H9 (cell line): ENCODE data around the gene NDUFV3. TPM values are rescaled to one million over a fixed set of nuclear protein-coding genes. Genes with fewer than 3 reads are reported as not detected.
A peak's percentile ranks its signal among the peaks of the same experiment; 100 is the strongest.

Experiments used
- DNase-seq: peaks from one replicate; pipeline ENCODE4 v3.0.0-alpha.2; 2017
- H2AFZ ChIP-seq: one replicate; pipeline ENCODE4 v1.6.1; 2013; ENCODE audit warnings: mild to moderate bottlenecking, low read length, control low read depth, moderate library complexity
- H2AK5ac ChIP-seq: 2 replicates; pipeline ENCODE4 v1.6.1; 2013; ENCODE audit warnings: low read length, control low read depth, mixed read lengths; ENCODE audit not compliant: insufficient read length
- H2BK120ac ChIP-seq: one replicate; pipeline ENCODE4 v1.6.1; 2013; ENCODE audit warnings: low read depth, mild to moderate bottlenecking, low read length, control low read depth, inconsistent platforms; ENCODE audit not compliant: poor library complexity, severe bottlenecking
- H2BK12ac ChIP-seq: 2 replicates; pipeline ENCODE4 v1.6.1; 2013; ENCODE audit warnings: low read length, control low read depth, mixed read lengths, low read depth; ENCODE audit not compliant: insufficient read length
- H2BK15ac ChIP-seq: 2 replicates; pipeline ENCODE4 v1.6.1; 2013; ENCODE audit warnings: low read depth, low read length, control low read depth
- H2BK20ac ChIP-seq: one replicate; pipeline ENCODE4 v1.6.1; 2013; ENCODE audit warnings: low read depth, mild to moderate bottlenecking, low read length, control low read depth, inconsistent platforms; ENCODE audit not compliant: poor library complexity, severe bottlenecking
- H2BK5ac ChIP-seq: 2 replicates; pipeline ENCODE4 v1.6.1; 2013; ENCODE audit warnings: low read length, control low read depth, mixed read lengths; ENCODE audit not compliant: insufficient read length
- H3K14ac ChIP-seq: 2 replicates; pipeline ENCODE4 v1.6.1; 2013; ENCODE audit warnings: low read length, control low read depth; ENCODE audit not compliant: insufficient read depth
- H3K18ac ChIP-seq: 2 replicates; pipeline ENCODE4 v1.6.1; 2013; ENCODE audit warnings: low read depth, mild to moderate bottlenecking, mixed read lengths, low read length, control low read depth; ENCODE audit not compliant: insufficient read length
- H3K23ac ChIP-seq: 2 replicates; pipeline ENCODE4 v1.6.1; 2013; ENCODE audit warnings: low read length, control low read depth, mixed read lengths, low read depth; ENCODE audit not compliant: insufficient read length
- H3K23me2 ChIP-seq: 2 replicates; pipeline ENCODE4 v1.6.1; 2013; ENCODE audit warnings: low read depth, mild to moderate bottlenecking, mixed read lengths, low read length, control low read depth; ENCODE audit not compliant: insufficient read length, poor library complexity, severe bottlenecking
- H3K27ac ChIP-seq: 2 replicates; pipeline ENCODE4 v1.5.1; 2013; ENCODE audit warnings: low read length, control low read depth, mixed read lengths, low read depth; ENCODE audit not compliant: insufficient read length
- H3K27me3 ChIP-seq: 2 replicates; pipeline ENCODE4 v1.6.1; 2013; ENCODE audit warnings: low read length, control low read depth, inconsistent platforms; ENCODE audit not compliant: insufficient read depth
- H3K4ac ChIP-seq: 2 replicates; pipeline ENCODE4 v1.6.1; 2013; ENCODE audit warnings: low read depth, mild to moderate bottlenecking, control low read depth, inconsistent platforms, low read length, moderate library complexity
- H3K4me1 ChIP-seq: 2 replicates; pipeline ENCODE4 v1.6.1; 2013; ENCODE audit warnings: low read length, control low read depth, inconsistent platforms; ENCODE audit not compliant: insufficient read depth
- H3K4me2 ChIP-seq: 2 replicates; pipeline ENCODE4 v1.6.1; 2013; ENCODE audit warnings: low read length, control low read depth, mixed read lengths; ENCODE audit not compliant: insufficient read length, insufficient read depth
- H3K56ac ChIP-seq: 2 replicates; pipeline ENCODE4 v1.6.1; 2013; ENCODE audit warnings: low read depth, mild to moderate bottlenecking, mixed read lengths, low read length, control low read depth; ENCODE audit not compliant: insufficient read length
- H3K79me1 ChIP-seq: 2 replicates; pipeline ENCODE4 v1.6.1; 2013; ENCODE audit warnings: low read depth, mild to moderate bottlenecking, moderate library complexity, low read length, control low read depth, inconsistent platforms; ENCODE audit not compliant: insufficient read depth, poor library complexity, severe bottlenecking
- H3K79me2 ChIP-seq: 2 replicates; pipeline ENCODE4 v1.6.1; 2013; ENCODE audit warnings: low read length, control low read depth, inconsistent platforms; ENCODE audit not compliant: insufficient read depth
- H3K9ac ChIP-seq: 2 replicates; pipeline ENCODE4 v1.6.1; 2013; ENCODE audit warnings: low read length, control low read depth, mixed read lengths; ENCODE audit not compliant: insufficient read length; ENCODE audit errors: extremely low read depth
- H3K9me3 ChIP-seq: one replicate; pipeline ENCODE4 v1.6.1; 2013; ENCODE audit warnings: low read depth, low read length, inconsistent platforms; ENCODE audit not compliant: control insufficient read depth
- H3T11ph ChIP-seq: one replicate; pipeline ENCODE4 v1.6.1; 2013; ENCODE audit warnings: mild to moderate bottlenecking, low read length, control low read depth, inconsistent platforms
- H4K20me1 ChIP-seq: one replicate; pipeline ENCODE4 v1.6.1; 2013; ENCODE audit not compliant: control insufficient read depth, insufficient read length, insufficient read depth
- H4K5ac ChIP-seq: 2 replicates; pipeline ENCODE4 v1.6.1; 2013; ENCODE audit warnings: low read depth, mild to moderate bottlenecking, mixed read lengths, low read length, control low read depth; ENCODE audit not compliant: insufficient read length
- H4K8ac ChIP-seq: replicated peaks from 2 replicates; pipeline ENCODE4 v1.6.1; 2013; ENCODE audit warnings: low read length, control low read depth, mixed read lengths, low read depth; ENCODE audit not compliant: insufficient read length
- H4K91ac ChIP-seq: 2 replicates; pipeline ENCODE4 v1.6.1; 2013; ENCODE audit warnings: low read depth, mild to moderate bottlenecking, moderate library complexity, mixed read lengths, low read length, control low read depth; ENCODE audit not compliant: insufficient read length
- H3K27ac Mint-ChIP-seq, 3 experiments: 2 replicates in 2 of 3; 3 replicates in 1 of 3; pipeline ENCODE4 v1.8.0; 2020 to 2021; ENCODE audit warnings: mixed read lengths in 3 of 3, mild to moderate bottlenecking in 1 of 3, moderate library complexity in 1 of 3
- H3K27me3 Mint-ChIP-seq: 2 replicates; pipeline ENCODE4 v1.8.0; 2021; ENCODE audit warnings: low read depth, mild to moderate bottlenecking, moderate library complexity, mixed read lengths
- H3K36me3 Mint-ChIP-seq, 3 experiments: 2 replicates in 2 of 3; 3 replicates in 1 of 3; pipeline ENCODE4 v1.8.0; 2020 to 2021; ENCODE audit warnings: low read depth in 3 of 3, mixed read lengths in 3 of 3; ENCODE audit not compliant: insufficient read depth in 1 of 3
- H3K4me1 Mint-ChIP-seq, 2 experiments: 2 replicates each; pipeline ENCODE4 v1.8.0; 2020; ENCODE audit warnings: mixed read lengths in 2 of 2
- H3K4me3 Mint-ChIP-seq, 2 experiments: 2 replicates in 1 of 2; 3 replicates in 1 of 2; pipeline ENCODE4 v1.8.0; 2020 to 2021; ENCODE audit warnings: mild to moderate bottlenecking in 2 of 2, mixed read lengths in 2 of 2, moderate library complexity in 1 of 2
- H3K9me3 Mint-ChIP-seq, 2 experiments: 2 replicates in 1 of 2; 3 replicates in 1 of 2; pipeline ENCODE4 v1.8.0; 2020; ENCODE audit warnings: mild to moderate bottlenecking in 2 of 2, mixed read lengths in 2 of 2, moderate library complexity in 1 of 2
- WGBS: extraction: QIAGEN DNeasy Blood & Tissue Kit; methylation state at CpG from one replicate; pipeline ENCODE4 v1.1.7; 2013; ENCODE audit warnings: missing lambda C conversion rate, low lambda C conversion rate, mixed read lengths; ENCODE audit not compliant: insufficient read length; ENCODE audit errors: extremely low coverage; 5-methylcytosine and 5-hydroxymethylcytosine counted together
- total RNA-seq: library from RNA; stranded (reverse); gene quantifications from 2 replicates; pipeline ENCODE4 v1.2.1, GENCODE V29; 2021
- TF ChIP-seq, protein P1 (sequence below): fragments of 200-600 bp; sonication (generic); conservative IDR thresholded peaks from 3 replicates; pipeline ENCODE4 v1.8.0; 2021; ENCODE audit warnings: antibody characterized with exemption, mild to moderate bottlenecking

Gene NDUFV3
- total RNA-seq, 1 experiment from 2014 or later = 35.6 TPM

- peaks cover 8% of the 10 kb centered on the region for H3K79me1 ChIP-seq
- H2AFZ ChIP-seq = no peak overlapping the region
- Mint-ChIP-seq H3K27ac (peak overlapping the region; percentile 44 to 97 (median 72); a peak in 5 of 7 replicates), H3K9me3 (no peaks in the 10 kb centered on the region), H3K4me1 (no peaks in the 10 kb centered on the region), H3K4me3 (no peak overlapping the region), H3K27me3 (no peaks in the 10 kb centered on the region), H3K36me3 (peaks cover 56 to 94% (median 91%) of the 10 kb centered on the region in 3 experiments)
- H2BK12ac ChIP-seq = no peak overlapping the region
- TF ChIP-seq, protein P1, sequence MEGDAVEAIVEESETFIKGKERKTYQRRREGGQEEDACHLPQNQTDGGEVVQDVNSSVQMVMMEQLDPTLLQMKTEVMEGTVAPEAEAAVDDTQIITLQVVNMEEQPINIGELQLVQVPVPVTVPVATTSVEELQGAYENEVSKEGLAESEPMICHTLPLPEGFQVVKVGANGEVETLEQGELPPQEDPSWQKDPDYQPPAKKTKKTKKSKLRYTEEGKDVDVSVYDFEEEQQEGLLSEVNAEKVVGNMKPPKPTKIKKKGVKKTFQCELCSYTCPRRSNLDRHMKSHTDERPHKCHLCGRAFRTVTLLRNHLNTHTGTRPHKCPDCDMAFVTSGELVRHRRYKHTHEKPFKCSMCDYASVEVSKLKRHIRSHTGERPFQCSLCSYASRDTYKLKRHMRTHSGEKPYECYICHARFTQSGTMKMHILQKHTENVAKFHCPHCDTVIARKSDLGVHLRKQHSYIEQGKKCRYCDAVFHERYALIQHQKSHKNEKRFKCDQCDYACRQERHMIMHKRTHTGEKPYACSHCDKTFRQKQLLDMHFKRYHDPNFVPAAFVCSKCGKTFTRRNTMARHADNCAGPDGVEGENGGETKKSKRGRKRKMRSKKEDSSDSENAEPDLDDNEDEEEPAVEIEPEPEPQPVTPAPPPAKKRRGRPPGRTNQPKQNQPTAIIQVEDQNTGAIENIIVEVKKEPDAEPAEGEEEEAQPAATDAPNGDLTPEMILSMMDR = no peak
- peak overlapping the region; percentile 48 for H4K5ac ChIP-seq
- no peak overlapping the region for H3K56ac ChIP-seq
- no peaks in the 10 kb centered on the region for H4K20me1 ChIP-seq
- H2BK5ac ChIP-seq = peak overlapping the region; percentile 75
- H3K9ac ChIP-seq = no peak overlapping the region
- H4K8ac ChIP-seq = peak overlapping the region; percentile 95
- H3K23me2 ChIP-seq = no peaks in the 10 kb centered on the region
- no peaks in the 10 kb centered on the region for H3K4me1 ChIP-seq
- H2BK120ac ChIP-seq = no peak overlapping the region
- no peak overlapping the region for H3K27ac ChIP-seq
- no peak overlapping the region for H3K23ac ChIP-seq
- WGBS = no CpG with 5 or more reads among the region's 54 CpGs
- H3K4ac ChIP-seq = no peak overlapping the region
- H3K27me3 ChIP-seq = no peaks in the 10 kb centered on the region
- no peak overlapping the region for H3K4me2 ChIP-seq
- H3T11ph ChIP-seq = no peak overlapping the region
- H3K79me2 ChIP-seq = peaks cover 4% of the 10 kb centered on the region
- no peak for DNase-seq
- H3K18ac ChIP-seq = no peak overlapping the region
- H2BK20ac ChIP-seq = no peak overlapping the region
- H3K14ac ChIP-seq = no peak overlapping the region
- no peak overlapping the region for H2BK15ac ChIP-seq
- H3K9me3 ChIP-seq = no peaks in the 10 kb centered on the region
- no peak overlapping the region for H4K91ac ChIP-seq
- no peak overlapping the region for H2AK5ac ChIP-seq
Observed at GRCh38 chr21:42848932-42849758, 44.0 kb upstream of the NDUFV3 start.
